GM21737 (cell line): ENCODE results near the gene STAB1.
"Not testable (repeated sequence)": the region's sequence is repeated elsewhere in the genome, so short reads cannot be mapped to it uniquely, and the experiment has no call there.

Experiments
- ATAC-seq: cut with Tn5 transposase; IDR thresholded peaks from one replicate; pipeline ENCODE4 v1.9.1; 2021; ENCODE audit warnings: mild to moderate bottlenecking, moderate library complexity; ENCODE audit not compliant: unreplicated experiment

The STAB1 gene

DNA sequence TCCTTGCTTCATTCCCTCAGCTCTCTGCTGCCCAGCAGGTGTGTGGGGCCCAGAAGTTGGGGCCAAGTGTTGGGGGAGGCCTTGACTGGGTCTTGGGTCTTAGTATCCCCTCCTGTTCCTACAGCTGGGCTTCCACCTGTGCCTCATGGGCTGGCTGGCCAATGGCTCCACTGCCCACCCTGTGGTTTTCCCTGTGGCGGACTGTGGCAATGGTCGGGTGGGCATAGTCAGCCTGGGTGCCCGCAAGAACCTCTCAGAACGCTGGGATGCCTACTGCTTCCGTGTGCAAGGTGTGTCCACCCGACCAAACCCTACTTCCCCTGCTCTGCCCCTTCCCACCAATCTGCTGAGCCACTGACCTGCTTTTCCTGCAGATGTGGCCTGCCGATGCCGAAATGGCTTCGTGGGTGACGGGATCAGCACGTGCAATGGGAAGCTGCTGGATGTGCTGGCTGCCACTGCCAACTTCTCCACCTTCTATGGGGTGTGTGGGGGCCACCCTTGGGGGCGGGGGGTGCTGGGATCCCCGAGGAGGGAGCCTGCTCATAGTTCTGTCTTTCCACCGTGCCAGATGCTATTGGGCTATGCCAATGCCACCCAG lies 27.6 kb downstream of the STAB1 start:
- ATAC-seq = no peak

DNA sequence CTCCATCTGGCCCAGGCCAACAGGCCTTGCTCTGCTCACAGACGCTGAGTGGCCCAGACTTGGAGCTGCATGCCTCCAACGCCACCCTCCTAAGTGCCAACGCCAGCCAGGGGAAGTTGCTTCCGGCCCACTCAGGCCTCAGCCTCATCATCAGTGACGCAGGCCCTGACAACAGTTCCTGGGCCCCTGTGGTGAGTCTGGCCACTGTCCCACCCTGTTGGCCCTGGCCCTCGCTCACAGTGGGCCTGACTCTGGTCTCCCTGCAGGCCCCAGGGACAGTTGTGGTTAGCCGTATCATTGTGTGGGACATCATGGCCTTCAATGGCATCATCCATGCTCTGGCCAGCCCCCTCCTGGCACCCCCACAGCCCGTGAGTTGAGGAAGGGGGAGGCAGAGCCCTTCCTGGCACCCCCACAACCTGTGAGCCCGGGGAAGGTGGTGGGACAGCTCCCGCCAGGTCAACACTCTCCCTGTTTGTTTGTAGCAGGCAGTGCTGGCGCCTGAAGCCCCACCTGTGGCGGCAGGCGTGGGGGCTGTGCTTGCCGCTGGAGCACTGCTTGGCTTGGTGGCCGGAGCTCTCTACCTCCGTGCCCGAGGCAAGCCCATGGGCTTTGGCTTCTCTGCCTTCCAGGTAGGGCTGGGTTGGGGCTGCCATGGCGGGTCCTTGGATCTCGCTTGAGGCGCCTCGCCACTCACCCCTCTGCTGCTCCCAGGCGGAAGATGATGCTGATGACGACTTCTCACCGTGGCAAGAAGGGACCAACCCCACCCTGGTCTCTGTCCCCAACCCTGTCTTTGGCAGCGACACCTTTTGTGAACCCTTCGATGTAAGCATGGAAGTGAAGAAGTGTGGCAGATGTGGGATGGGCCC lies 28.5 kb downstream of the STAB1 start:
- no peak for ATAC-seq

DNA sequence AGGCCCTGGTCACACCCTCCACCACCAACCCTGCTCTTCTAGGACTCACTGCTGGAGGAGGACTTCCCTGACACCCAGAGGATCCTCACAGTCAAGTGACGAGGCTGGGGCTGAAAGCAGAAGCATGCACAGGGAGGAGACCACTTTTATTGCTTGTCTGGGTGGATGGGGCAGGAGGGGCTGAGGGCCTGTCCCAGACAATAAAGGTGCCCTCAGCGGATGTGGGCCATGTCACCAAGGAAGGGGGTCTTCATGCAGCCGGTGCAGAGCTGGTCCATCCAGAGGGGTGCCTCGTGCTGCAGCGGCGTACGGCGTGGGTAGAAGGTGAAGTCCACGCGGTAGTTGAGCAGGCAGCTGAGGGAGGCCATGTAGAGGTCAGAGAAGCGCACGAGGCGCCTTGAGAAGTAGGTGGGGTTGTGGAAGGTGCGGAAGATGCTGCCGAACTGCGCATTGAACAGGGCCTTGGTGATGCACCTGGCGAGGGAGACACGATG lies 29.2 kb downstream of the STAB1 start:
- no peak for ATAC-seq

DNA sequence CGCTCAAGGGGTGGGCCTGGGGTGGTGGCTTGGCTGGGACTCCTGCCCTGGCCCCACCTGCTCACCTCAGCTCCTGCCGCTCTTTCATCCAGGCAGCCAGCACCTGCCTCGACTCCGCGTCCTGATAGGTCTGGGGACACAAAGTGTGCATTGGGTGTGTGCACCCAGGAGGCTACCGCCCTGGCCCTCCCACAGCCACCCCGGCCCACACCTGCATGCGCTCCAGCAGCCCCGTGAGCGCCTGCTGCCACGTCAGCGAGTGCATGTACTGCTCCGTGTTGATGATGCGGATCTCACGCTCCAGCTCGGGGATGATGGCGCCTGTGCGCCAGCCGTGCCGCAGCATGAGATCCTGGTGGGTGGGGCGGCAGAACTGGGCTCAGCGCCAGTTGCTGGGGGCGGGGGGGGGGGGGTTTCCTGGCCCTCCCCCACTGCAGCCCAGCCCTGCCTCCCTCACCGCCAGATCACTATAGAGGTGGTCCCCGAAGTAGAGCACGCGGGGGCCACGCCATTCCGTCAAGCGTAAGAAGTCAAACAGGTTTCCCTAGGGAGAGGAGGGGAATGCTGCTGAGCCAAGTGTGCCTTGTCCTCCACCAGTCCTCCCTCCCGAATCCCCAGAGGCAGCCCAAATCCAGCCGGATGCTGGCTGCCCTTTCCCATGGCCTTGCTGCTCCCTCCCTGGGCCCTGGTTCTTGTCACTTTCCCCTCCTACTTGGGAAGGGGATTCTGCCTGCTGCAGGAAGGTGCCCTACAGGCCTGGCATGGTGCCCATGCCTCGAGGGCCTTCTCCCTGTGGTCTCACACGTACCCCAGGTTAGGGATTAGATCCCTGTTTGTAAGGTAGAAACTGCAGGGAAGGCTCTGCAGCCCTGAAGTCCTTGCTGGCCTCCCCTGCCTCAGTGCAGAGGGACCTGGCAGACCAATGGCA lies 29.9 kb downstream of the STAB1 start:
- no peak for ATAC-seq

DNA sequence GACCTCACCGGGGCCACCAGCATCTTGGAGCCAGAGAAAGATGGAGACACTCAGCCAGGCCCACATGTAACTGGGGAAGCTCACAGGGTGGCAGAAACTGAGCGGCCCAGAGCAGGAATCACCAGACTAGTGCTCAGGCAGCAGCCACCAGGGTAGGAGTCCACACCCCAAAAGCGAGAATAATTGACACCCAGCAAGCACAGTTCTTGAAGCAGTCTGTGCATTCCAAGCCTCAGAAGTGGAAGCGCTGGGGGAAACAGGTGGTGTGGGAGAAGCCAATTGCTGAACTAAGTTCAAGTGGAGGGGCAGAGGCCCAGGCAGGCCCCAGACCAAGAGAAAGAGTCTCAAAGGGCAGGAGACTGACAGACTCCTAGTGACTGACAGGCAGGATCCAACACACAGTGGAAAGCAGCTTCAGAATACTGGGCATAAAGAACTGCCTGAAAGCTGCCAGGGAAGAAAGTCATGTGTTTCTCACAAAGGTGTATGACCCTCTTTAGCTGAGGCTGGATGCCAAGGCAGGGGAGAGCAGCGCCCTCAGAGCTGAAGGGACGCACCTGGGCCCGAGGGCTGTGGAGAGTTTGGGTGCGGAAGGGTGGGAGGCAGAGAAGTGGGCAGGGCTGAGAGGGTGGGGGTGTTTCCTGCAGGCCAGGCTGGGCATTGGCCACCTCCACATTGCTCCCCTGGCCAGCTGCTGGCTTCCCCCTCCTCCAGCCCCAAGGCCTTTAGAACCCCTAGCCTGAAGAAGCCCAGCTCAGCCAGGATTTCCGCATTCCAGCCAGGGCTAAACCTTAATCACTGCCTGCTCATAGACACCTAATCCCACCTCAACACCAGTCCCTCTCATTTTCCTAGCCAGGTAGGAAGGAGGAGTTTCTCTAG lies 30.8 kb downstream of the STAB1 start:
- no peak for ATAC-seq

DNA sequence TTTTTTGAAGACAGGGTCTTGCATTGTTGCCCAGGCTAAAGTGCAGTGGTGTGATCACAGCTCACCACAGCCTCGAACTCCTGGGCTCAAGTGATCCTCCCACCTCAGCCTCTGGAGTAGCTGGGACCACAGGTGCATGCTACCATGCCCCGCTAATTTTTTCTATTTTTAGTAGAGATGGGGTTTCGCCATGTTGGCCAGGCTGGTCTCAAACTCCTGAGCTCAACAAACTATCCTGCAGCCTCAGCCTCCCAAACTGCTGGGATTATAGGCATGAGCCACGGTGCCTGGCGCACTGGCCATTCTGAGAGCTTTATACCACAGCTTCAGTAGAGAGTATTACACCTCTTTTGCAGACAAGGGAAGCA lies 31.5 kb downstream of the STAB1 start:
- not testable (repeated sequence) for ATAC-seq

DNA sequence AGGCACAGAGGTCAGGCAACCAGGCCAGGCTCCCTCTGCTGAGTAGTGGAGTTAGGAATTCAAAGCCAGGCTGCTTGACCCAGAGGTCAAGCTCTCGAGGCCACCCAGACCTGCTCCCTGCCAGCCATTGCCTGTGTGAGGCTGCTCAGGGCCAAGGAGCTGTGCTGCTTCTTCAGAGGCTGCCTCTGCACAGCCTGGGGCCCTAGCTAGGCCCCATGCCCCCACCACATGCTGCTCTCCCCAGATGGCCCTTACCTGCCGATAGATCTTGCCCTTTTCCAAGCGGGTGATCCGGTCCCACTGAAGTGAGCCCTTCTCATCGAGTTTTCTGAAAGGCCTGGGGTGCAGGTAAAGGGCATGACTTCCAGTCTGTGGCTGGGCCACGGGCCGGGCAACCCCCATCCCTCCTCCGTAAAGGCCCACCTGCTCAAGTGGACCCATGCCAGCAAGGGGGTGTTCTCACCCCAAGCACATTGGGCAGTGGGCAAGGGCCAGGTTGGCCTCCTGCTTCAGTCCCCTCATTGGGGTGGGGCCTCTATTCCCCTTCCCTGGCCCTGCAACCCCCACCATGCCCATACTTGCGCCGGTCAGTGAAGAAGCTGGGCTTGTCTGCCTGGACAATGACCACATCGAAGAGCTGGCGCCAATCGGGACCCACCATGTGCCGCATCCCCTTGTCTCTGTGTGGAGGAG lies 32.0 kb downstream of the STAB1 start:
- no peak for ATAC-seq

DNA sequence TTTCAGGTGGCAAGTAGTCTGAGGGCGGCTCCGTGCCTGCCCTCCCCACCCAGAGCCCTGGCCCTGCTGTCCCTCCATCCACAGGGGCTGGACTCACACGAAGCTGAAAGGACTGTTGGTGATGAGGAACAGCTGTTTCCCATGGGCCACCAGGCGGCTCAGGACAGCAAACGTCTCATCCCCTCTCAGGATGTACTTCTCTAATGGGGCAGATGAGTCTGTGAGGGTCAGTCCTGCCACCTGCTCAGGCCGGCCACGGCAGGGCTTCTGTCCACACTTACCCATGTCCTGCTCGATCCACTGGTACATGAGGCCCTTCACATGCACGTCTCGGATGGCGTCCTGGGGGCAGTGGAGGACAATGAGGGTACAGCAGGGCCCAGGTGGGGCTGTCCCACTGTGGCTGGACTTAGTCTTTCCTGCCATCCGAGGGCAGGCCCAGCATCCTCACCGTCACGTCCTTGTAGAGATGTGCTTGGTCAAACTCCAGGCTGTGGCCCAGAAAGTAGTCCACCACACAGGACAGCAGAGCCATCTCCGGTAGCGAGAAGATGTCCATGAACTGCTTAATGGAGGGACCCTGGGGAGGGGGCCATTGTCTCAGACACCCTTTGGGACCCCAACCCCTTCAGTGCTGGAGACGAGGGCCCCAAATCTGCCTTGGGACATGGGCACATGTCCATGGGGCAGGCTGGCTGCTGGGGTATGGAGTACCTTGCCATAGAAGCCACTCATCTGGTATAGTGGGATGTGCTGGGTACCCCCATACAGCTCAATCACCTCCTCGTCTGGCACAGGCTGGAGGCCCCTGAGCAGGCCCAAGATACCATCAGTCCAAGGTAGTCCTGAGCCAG lies 32.8 kb downstream of the STAB1 start:
- ATAC-seq = no peak

DNA sequence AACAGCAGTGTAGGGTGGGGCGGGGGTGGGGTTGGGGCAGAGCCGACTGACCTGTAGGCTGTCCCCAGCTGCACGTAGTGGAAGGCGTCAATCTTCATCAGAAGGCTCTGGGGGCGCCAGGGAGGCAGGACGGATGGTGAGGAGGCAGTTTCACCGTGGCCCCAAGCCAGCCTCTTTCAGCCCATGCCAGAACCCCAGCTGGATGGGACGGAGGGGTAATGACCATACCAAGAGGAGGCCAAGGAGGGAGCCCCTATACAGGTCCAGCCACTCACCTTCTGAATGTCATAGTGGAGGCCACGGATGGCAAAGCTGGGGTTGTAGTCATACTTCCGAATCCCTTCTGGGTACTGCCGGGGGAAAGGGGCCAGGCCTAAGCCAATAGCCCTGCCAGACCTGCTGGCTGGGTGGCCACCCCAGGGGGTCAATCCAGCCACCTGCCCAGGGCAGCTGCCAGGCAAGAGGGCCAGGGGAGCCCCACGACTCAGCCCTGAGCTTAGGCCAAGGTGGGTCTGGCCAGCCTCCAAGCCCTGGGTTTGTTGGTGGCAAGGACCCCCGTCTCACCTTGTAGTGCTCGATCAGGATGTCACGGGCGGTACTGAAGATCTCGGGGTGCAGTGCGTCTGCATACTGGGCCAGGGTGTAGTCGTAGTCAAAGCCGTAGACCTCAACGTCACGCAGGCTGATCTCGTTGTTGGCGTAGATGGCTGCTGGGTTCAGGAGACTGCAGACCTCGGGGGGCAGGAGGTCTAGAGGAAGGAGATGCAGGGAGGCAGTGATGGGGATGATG lies 33.6 kb downstream of the STAB1 start:
- no peak for ATAC-seq

DNA sequence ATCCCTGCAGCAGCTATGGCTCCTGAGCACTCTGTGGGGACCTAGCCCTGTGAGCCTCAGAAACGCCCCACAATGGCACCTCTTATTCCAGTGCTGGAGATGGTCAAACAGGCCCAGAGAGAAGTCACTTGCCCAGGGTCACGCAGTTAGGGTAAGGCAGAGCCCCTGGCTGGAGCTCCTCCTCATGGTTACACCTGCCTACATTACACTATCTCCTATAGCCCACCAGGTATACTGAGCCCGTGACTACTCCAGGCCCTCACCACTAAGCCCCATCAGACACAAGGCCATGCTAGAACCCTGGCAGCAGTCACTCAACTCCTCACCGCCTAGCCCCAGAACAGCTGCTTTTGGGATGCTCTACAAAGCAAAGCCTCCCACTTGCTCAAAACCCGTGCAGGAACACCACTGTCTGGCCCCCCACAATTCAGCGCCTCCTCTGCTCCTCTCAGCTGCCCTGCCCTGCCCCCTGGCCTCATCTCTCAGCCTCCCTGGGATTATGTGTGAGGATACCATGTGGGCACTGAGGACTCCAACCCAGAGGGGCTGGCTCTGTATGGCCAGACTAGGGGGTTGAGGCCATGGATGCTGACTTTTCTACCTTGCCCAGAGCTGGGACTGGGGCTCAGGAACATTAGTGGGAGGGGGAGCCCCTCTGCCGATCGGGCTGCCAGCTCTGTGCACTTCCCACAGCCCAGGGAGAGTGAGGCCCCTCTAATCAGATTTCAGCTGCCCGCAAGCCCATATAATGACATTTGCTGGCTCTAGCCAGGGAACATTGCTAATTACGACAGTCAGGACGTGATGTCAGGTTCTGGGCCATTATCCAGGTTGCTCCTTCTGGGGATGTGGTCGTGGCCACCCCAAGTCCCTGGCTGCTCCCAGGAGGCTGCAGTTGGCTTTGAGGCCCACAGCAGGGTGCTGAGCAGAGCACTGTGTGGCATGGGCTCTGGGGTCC lies 34.5 kb downstream of the STAB1 start:
- no peak for ATAC-seq

DNA sequence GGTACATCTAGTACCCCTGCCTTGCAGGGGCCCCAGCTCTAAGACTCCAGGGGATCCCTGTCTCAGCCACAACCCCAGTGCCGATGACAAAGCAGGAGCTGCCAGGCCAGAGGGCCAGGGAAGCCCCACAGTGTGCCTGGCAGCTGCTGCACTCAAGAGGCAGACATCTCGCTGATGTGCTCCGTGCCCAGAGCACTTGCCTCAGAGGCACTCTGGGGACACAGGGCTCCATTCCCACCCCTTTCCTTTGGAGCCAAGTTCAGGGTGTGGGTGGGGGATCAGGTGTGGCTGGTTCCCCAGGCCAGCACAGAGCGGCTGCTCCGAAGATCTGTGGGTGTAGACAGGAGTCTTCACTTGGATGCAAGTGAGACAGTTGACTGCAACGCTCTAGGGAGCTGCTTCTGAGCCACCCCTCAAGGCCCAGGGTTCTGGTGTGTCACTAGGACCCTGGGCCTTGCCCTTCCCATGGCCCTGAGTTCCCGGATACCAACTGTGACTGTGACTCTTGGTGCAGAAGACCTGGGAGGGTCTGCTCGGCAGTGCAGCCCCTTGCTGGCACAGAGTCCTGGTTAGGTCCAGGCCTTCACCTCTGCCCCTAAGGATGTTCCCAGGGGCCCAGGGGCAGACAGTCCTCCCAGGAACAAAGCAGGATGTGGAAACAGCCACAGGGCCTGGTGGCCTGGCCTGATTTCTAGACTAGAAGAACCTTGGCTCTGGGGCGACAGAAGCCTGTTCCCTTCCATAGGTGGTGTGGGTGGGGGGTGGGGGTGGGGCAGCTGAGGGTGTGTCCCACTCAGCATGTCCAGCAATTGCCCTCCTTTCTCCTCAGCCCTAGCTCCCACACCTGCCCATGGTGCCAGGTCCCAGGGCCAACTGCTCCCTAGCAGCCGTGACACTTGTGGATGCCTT lies 36.0 kb downstream of the STAB1 start:
- no peak for ATAC-seq

DNA sequence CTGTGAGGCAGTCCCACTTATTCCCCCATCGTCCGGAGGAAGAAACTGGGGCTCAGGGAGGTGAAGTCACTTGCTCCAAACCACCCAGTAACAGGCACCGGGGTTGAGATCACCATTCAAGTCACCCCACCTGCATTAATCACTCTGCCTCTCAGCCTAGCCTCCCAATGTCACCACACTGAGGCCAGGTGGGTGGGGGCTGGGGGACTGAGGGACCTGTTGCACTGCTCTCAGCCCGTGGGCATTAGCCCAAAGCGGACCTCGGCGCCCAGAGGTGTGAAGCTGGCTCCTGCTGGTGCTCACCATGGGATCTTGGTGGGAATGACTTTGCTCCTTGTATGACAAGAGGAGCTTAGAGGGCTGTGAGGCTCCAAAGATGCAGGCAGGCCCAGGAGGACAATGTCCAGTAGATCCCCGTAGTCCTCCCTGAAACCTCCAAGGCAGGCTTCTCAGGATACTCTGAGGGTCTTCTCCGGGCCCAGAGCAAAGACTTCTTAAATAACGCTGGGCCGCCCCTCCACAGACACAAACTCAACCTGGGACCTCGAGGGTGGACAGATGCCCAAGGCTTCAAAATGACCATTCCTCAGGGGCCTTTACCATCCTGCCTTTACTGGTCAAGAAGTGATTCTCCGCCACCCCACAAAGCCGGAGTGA lies 36.9 kb downstream of the STAB1 start:
- ATAC-seq = no peak

DNA sequence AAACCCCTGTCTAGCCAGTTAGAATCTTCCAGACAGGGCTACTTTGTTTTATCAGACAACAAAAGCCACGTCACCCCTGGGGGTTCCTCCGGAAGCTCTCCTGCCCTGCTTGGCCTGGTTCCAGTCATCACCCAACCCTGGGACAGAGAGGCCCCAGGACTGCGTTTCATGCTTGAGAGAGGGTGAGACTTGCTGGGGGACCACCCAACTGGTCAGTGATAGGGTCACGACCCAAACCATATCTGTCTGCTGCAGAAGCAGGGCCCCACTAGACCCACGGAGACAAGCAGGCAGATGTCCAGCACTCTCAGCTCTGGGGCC lies 37.3 kb downstream of the STAB1 start:
- ATAC-seq = no peak

DNA sequence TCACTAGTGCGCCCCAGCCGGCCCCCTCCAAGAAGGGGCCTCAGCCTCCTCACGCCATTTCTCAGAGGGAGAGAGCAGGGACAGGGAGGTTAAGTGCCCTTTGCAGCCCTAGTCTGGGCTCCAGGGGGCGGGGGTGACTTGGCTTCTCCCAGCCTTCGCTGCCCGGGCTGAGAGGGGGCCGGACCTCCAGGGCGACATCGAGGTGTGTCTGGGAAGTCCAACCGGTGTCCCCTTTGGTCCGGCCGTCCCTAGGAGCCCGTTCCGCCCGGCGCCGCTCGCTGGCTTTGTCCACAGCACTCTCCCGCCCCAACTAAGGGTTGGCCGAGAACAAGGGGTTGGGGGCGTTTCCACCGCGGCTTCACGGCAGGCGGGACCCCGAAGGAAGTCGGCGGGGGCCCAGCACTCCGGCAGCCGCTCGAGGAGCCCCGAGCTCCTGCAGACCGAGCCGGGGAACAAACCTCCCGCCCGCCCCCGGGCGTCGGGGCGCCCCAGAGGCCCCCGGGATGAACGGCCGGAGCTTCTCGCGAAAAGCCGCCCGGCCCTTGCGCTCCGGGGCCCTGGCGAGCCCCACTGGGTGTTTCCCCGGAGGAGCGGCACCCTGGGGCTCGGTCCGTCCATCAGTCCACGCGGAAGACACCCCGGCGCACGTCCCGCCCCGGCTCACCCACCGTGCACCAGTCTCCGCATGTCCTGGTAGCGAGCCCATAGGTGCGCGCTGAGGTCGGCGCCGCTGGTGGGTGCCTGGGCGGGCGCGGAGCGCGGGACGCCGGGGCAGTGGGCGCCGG lies 37.9 kb downstream of the STAB1 start:
- ATAC-seq = no peak
